CD4-positive, alpha-beta T cell treated with Interleukin-17A for 1 hour (primary cell): ENCODE measurements around the gene FAM228B.
"Not testable (repeated sequence)": the region's sequence is repeated elsewhere in the genome, so short reads cannot be mapped to it uniquely, and the experiment has no call there.

Experiments used
- DNase-seq: peaks from one replicate; pipeline ENCODE4 v3.0.0-alpha.2; 2020

Gene FAM228B

GRCh38 chr2:24123195-24123921 lies at the start of gene FAM228B, which contains the start of gene PFN4:
TSS of gene FAM228B (plus strand) at chr2:24123469. CDS start at chr2:24124362, 893 bp downstream.
TSS of gene PFN4 (minus strand) at chr2:24123334. CDS start at chr2:24122535, 799 bp downstream.
- peak; percentile 58 for DNase-seq

- DNase-seq = no peak
Observed at GRCh38 chr2:24073816-24074215, 49.5 kb upstream of the FAM228B start.

GRCh38 chr2:24075259-24075658 lies 48.0 kb upstream of the FAM228B start:
- no peak for DNase-seq

- peak; percentile 100 for DNase-seq
Observed at GRCh38 chr2:24075915-24076848, 47.1 kb upstream of the FAM228B start, which contains the start of gene SF3B6. TSS of gene SF3B6 (minus strand) at chr2:24076326. CDS start at chr2:24076229, 97 bp downstream.

- DNase-seq = no peak
Observed at GRCh38 chr2:24076849-24077534, 46.3 kb upstream of the FAM228B start.

GRCh38 chr2:24077535-24077877 lies 45.8 kb upstream of the FAM228B start:
- no peak for DNase-seq

- DNase-seq = no peak
Observed at GRCh38 chr2:24077879-24078278, 45.4 kb upstream of the FAM228B start.

- no peak for DNase-seq
Observed at GRCh38 chr2:24080701-24081100, 42.6 kb upstream of the FAM228B start.

GRCh38 chr2:24082787-24083566 lies 40.3 kb upstream of the FAM228B start:
- DNase-seq = no peak

GRCh38 chr2:24083567-24084385 lies 39.5 kb upstream of the FAM228B start:
- DNase-seq = peak; percentile 58

GRCh38 chr2:24084386-24085199 lies 38.7 kb upstream of the FAM228B start, which contains the start of gene TP53I3:
TSS of gene TP53I3 (minus strand) at chr2:24084834. CDS start at chr2:24084326, 508 bp downstream.
- DNase-seq = peak; percentile 78

GRCh38 chr2:24085200-24085489 lies 38.1 kb upstream of the FAM228B start:
- DNase-seq = no peak

- no peak for DNase-seq
Observed at GRCh38 chr2:24086241-24086640, 37.0 kb upstream of the FAM228B start.

- DNase-seq = no peak
Observed at GRCh38 chr2:24087032-24087431, 36.2 kb upstream of the FAM228B start.

- DNase-seq = no peak
Observed at GRCh38 chr2:24088821-24089359, 34.4 kb upstream of the FAM228B start.

- not testable (repeated sequence) for DNase-seq
Observed at GRCh38 chr2:24093270-24093669, 30.0 kb upstream of the FAM228B start.

GRCh38 chr2:24095171-24095677 lies 28.0 kb upstream of the FAM228B start:
- DNase-seq = not testable (repeated sequence)

- not testable (repeated sequence) for DNase-seq
Observed at GRCh38 chr2:24100732-24101131, 22.5 kb upstream of the FAM228B start.

- no peak for DNase-seq
Observed at GRCh38 chr2:24101992-24102391, 21.3 kb upstream of the FAM228B start.

- DNase-seq = no peak
Observed at GRCh38 chr2:24102677-24103076, 20.6 kb upstream of the FAM228B start.
